ENCODE results near the gene ATAD1. TPM values are rescaled to one million over a fixed set of nuclear protein-coding genes. Genes with fewer than 3 reads are reported as not detected.

Gene ATAD1
- total and polyA plus RNA-seq, 2 of the 8 experiments (the other 6 are each of a cell fraction or from before 2014, with no cell fraction given) = 8.9 to 35.3 TPM

DNA sequence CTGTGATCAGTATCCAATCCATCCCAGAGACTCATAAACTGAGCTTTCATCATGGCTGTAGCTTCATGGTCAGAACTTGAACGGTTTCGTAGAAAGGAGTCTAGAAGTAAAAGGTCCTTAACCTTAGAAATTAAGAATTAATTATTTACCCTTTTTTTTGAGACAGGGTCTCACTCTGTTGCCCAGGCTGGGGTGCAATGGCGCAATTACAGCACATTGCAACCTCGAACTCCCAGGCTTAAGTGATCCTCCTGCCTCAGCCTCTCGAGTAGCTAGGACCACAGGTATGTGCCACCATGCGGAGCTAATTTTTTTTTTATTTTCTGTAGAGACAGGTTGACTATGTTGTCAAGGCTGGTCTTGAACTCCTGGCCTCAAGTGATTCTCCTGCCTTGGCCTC is 41.7 kb downstream of the ATAD1 start (continued):
- TF ChIP-seq TAF7 (optimal IDR thresholded peaks at IDR 0.05; ENCODE audit: borderline replicate concordance, low read depth, low read length) (no peak), SP4 (IDR thresholded peaks at IDR 0.05; ENCODE audit: low read length) (no peak), BACH1 (IDR thresholded peaks at IDR 0.05; ENCODE audit: low read length) (no peak), EP300 (IDR thresholded peaks at IDR 0.05; ENCODE audit: borderline replicate concordance in 1 of 2, low read depth in 2 of 2, low read length in 2 of 2) (no peak), BCL11A (IDR thresholded peaks at IDR 0.05; ENCODE audit: low read depth in 2 of 2, low read length in 2 of 2) (no peak), SP1 (IDR thresholded peaks at IDR 0.05; ENCODE audit: low read depth, low read length) (no peak), FOSL1 (IDR thresholded peaks at IDR 0.05; ENCODE audit: insufficient read depth, low read depth, low read length) (no peak), HDAC6 (IDR thresholded peaks at IDR 0.05; ENCODE audit: low read depth, low read length) (no peak)
- TF ChIP-seq, protein P1, sequence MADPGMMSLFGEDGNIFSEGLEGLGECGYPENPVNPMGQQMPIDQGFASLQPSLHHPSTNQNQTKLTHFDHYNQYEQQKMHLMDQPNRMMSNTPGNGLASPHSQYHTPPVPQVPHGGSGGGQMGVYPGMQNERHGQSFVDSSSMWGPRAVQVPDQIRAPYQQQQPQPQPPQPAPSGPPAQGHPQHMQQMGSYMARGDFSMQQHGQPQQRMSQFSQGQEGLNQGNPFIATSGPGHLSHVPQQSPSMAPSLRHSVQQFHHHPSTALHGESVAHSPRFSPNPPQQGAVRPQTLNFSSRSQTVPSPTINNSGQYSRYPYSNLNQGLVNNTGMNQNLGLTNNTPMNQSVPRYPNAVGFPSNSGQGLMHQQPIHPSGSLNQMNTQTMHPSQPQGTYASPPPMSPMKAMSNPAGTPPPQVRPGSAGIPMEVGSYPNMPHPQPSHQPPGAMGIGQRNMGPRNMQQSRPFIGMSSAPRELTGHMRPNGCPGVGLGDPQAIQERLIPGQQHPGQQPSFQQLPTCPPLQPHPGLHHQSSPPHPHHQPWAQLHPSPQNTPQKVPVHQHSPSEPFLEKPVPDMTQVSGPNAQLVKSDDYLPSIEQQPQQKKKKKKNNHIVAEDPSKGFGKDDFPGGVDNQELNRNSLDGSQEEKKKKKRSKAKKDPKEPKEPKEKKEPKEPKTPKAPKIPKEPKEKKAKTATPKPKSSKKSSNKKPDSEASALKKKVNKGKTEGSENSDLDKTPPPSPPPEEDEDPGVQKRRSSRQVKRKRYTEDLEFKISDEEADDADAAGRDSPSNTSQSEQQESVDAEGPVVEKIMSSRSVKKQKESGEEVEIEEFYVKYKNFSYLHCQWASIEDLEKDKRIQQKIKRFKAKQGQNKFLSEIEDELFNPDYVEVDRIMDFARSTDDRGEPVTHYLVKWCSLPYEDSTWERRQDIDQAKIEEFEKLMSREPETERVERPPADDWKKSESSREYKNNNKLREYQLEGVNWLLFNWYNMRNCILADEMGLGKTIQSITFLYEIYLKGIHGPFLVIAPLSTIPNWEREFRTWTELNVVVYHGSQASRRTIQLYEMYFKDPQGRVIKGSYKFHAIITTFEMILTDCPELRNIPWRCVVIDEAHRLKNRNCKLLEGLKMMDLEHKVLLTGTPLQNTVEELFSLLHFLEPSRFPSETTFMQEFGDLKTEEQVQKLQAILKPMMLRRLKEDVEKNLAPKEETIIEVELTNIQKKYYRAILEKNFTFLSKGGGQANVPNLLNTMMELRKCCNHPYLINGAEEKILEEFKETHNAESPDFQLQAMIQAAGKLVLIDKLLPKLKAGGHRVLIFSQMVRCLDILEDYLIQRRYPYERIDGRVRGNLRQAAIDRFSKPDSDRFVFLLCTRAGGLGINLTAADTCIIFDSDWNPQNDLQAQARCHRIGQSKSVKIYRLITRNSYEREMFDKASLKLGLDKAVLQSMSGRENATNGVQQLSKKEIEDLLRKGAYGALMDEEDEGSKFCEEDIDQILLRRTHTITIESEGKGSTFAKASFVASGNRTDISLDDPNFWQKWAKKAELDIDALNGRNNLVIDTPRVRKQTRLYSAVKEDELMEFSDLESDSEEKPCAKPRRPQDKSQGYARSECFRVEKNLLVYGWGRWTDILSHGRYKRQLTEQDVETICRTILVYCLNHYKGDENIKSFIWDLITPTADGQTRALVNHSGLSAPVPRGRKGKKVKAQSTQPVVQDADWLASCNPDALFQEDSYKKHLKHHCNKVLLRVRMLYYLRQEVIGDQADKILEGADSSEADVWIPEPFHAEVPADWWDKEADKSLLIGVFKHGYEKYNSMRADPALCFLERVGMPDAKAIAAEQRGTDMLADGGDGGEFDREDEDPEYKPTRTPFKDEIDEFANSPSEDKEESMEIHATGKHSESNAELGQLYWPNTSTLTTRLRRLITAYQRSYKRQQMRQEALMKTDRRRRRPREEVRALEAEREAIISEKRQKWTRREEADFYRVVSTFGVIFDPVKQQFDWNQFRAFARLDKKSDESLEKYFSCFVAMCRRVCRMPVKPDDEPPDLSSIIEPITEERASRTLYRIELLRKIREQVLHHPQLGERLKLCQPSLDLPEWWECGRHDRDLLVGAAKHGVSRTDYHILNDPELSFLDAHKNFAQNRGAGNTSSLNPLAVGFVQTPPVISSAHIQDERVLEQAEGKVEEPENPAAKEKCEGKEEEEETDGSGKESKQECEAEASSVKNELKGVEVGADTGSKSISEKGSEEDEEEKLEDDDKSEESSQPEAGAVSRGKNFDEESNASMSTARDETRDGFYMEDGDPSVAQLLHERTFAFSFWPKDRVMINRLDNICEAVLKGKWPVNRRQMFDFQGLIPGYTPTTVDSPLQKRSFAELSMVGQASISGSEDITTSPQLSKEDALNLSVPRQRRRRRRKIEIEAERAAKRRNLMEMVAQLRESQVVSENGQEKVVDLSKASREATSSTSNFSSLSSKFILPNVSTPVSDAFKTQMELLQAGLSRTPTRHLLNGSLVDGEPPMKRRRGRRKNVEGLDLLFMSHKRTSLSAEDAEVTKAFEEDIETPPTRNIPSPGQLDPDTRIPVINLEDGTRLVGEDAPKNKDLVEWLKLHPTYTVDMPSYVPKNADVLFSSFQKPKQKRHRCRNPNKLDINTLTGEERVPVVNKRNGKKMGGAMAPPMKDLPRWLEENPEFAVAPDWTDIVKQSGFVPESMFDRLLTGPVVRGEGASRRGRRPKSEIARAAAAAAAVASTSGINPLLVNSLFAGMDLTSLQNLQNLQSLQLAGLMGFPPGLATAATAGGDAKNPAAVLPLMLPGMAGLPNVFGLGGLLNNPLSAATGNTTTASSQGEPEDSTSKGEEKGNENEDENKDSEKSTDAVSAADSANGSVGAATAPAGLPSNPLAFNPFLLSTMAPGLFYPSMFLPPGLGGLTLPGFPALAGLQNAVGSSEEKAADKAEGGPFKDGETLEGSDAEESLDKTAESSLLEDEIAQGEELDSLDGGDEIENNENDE (IDR thresholded peaks at IDR 0.05; ENCODE audit: insufficient replicate concordance, low read length) = no peak

Data from H1 (cell line).